CD4-positive, alpha-beta T cell treated with Interleukin-12 subunit alpha and Interleukin-12 subunit beta, for 1 hour (primary cell): ENCODE measurements around the gene LAMC1.
"Not testable (repeated sequence)": the region's sequence is repeated elsewhere in the genome, so short reads cannot be mapped to it uniquely, and the experiment has no call there.

Experiments
- DNase-seq: peaks from one replicate; pipeline ENCODE4 v3.0.0-alpha.2; 2020

The LAMC1 gene

DNA sequence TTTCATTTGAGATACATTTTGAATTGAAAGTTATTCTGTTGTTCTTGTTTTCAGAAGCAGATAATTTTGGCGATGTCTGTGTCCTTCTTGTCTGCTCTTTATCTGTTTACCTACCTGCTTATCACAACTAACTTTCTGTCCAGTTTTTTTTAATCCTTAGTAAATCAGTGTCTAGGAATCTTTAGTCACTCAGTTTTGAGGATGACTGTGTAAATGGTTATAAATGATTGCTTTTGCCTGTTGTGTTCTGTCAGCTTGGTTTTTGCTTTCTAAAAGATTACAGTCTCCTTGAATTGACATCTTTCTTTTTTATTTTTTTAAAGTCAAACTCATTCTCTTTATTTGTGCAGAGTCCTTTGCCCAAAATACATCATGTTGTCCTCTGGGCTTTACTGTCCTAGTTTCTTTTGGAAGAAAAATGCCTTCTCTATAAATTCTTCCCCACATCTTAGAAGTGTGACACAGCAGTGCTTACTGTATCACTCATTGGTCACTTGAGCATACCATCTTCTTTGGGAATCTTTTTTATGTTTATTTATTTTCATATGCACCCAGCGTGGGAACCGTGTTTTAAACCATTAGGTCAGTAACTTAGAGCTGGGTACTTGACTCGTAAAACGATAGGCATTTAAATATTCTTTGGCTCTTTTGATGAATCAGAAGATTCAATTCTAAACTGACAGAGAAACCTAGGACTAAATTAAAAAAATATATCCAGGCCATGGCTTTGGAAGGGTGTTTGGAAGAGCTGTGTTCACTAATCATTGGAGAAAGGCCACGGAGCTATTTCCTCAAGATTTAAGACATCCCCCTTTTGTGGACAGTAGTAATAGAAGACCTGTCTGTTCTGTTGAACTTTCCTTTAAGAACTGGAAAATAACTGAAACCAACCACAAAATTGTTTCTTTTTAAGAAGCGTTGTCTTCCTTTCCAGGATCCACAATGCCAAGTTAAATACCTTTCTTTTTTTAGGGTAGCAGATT, 20.9 kb downstream of the LAMC1 start:
- DNase-seq, result no peak

DNA sequence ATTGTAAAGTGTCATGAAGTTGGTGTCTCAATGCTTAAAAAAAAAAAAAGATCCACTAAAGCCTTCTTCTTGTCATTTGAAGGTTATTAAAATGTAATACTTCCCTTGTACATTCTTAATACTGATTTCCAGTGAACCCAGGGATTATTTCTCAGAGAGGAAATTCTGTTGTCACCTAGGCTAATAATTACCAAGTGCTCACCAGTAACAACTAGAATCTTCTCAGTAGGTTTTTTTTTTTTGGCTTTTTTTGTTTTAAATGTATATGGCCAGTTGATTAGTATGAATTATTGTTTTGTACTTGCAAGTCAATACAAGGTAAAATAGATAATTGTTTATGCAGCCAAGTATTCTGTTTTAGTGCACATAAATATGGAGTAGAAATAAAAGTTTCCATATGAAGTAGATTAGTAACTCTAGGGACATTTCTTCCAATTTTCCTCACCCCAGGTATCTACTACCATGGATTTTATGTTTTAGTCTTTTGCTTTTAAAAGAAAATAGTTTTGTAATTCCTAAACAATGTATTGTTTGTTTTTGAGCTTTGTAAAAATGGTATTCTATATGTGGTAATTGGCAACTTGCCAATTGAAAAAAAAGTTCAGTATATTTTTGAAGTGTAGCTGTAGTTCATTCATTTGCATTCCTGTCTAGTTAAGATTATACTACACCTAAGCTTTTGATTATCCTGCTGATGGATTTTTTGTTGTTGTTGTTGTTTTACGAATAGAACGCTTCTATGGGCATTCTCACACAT, 21.9 kb downstream of the LAMC1 start:
- no peak for DNase-seq

DNA sequence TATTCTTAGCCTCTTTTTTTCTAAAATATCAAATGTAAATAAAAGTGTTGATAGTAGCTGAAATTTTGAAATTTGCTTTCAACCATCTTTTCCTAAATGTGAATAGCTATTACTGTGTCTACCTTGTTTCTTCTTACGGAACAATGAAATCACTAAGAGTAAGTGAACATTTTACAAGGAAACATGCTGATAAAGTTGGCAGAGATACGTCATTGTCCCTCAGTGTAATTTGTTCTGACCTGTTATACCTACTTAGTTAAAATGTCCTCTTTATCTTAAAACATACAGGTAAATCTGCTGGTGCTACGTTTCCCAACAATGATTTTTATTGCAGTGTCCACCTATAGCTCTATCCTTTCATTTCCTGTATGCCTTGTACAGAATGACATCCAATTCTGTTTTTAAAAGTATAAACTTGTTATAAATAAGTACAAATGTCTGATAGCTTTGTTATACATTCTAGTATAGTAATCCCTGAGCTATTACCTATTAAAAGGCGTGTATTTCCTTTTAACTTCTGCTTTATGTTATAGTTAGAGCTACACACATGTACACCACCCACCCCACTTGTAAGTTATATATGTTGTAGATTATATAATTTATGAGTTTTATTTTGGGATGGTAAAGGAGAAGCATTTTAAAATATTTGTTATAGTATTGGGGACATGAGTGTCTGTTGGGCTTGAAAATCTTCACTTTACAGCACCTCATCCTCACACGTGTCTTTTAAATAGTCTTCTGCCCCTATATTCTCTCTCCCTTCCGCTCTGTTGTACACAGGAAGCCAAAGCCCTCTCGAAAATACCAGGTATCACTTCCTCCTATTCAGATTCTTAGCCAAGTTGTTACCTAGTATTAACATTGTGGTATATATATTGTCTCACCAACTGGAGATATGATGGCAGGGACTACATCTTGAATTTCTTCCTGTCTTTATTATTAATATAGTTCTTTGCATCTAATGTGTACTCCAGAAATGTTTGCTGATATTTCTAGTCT, 25.2 kb downstream of the LAMC1 start:
- DNase-seq, result no peak

DNA sequence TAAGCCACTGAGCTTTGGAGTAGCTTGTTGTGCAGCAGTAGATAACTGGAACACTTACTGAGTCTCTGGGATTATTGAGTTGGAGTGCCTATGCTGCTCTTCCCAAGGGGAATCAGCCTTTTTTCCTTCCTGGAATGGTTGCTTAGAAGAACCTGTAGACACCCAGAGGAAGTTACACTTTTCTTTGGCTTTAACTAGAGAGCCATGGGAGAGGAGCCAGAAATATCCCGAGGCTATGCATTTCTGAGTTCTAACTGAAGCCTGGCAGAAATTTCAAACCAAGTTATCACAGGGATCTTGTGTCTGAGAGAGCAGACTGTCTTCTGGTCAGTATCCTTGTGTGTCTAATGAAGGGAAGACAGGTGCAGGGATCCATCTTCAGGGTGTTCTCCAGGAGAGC, 28.3 kb downstream of the LAMC1 start:
- no peak for DNase-seq

DNA sequence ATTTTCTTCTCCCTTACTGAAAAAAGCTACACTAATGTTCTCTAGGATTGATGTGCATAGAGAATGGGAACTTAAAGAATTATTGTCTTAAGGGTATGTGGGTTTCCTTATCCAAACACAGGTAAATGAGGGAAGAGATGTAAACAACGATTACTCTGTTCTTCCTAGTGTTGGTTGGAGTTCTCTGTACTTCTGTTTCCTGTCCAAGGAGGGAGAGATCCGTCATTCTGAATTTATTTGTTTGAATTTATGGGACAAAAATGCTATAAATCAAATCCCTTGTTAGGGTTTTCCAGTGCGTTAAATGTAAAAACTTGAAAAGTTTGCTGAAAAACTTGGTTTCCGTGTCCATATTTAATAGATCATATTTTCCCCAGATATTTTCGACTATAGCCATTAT, 29.6 kb downstream of the LAMC1 start:
- no peak for DNase-seq

DNA sequence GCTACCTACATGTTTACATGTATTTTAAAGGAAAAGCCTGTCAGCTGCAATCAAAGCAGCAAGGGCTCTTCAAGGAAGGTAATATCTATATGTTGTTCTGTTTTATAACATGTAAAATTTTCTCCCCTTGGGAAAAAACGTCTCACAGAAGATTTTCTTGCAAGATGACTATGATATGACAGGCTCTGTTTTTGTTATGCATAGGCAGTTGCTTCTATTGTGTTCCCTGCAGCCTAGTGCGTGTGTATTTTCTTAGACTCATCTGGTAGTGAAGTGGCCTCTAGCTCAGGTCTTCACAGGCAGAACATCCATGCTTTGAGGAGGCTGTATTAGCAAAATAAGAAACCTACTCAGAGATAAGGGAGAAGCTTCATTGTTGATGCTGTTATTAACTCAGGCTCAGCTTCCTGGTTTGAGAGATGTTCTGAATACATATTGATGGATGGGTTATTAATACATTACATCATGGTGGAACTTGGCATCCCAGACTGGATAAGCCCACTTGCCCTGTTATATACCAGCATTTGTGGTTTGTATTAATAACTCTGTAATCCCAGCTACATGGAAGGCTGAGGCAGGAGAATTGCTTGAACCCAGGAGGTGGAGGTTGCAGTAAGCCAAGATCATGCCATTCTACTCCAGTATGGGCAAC, 35.8 kb downstream of the LAMC1 start:
- DNase-seq, result no peak

DNA sequence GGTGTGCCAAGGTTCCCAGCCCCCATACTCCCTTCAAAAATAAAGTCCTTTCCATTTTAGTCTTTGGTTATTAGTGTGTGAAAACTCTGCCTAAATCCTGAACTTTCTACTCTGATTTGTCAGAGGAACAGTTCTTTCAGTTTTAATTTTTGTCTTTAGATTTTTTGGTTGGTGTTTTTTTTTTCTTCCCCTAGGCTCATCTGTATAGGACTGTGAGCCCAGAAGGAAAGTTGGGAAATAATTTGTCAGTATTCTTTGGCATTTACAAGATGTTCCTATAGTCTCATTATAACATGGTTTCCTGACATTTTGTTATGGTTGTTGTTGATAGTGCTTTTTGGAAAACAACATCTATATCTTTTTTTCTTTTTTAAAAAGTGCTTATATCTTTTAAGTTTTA, 38.0 kb downstream of the LAMC1 start:
- DNase-seq, result no peak

DNA sequence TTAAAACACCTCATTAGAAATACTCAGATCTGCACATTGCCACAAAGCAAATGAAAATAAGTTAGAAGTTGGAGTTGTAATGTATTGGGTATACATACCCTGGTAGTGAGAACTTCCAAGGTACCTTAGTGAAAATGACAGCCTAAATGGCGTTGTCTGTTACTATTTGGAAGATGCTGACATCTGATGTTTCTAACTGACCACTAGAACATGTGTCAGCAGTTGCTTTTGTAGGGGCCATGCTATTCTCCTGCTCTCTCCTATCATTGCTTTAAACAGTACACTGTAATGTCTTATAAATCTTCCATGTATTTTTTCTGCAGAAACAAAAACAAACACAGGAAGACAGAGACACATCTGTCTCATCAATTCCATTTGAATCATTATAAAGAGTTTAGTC, 40.1 kb downstream of the LAMC1 start:
- no peak for DNase-seq

DNA sequence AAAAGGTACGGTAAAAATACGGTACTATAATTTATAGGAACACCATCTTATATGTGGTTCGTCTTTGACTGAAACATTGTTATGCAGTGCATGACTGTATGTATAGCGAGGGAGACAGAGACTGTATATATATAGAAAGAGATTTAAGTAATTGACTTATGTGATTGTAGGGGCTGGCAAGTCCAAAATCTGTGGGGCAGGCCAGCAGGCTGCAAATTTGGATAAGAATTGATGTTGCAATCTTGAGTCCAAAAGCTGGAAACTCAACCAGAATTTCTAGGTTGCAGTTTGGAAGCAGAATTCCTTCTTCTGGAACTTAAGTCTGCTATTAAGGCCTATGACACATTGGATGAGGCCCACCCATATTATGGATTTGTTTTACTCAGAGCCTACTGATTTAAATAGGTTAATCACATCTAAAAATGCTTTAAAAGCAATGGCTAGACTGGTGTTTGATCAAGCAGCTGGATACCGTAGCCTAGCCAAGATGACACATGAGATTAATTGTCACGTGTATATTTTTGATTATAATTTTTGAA, 42.0 kb downstream of the LAMC1 start:
- no peak for DNase-seq

DNA sequence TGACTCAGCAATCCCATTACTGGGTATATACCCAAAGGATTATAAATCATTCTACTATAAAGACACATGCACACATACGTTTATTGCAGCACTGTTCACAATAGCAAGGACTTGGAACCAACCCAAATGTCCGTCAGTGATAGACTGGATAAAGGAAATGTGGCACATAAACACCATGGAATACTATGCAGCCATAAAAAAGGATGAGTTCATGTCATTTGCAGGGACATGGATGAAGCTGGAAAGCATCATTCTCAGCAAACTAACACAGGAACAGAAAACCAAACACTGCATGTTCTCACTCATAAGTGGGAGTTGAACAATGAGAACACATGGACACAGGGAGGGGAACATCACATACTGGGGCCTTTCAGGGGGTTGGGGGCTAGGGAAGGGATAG, 43.2 kb downstream of the LAMC1 start:
- DNase-seq, result not testable (repeated sequence)

DNA sequence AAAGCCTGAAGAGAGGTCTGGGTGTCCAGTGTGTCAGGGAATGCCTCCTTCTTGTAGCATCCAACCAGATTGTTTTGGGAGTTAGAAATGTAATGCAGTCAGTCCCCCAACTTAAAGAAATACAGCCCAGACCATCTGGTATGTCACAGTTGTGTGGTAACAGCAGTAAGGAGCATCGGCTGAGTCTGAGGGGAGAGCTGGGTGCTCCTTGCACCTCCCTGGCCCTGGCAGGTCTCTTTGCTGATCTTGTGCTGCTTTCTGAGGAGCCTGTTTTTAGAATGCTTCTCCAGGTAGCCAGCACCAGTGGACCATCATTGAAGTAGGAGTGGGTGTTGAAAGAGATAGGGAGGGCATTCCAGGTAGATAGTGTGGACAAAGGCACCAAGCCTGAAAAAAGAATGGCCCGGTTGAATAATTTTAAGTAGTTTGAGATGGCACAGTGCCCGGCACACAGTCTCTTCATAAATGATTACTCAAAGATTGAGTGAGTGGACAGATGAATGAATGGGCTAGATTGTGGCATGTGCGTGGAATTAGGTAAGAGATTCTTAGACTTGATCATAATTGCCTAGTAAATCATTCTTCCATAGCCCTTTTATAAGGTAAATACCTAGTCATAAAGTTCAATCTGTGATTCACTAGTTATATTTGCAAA, 46.5 kb downstream of the LAMC1 start:
- DNase-seq, result no peak

DNA sequence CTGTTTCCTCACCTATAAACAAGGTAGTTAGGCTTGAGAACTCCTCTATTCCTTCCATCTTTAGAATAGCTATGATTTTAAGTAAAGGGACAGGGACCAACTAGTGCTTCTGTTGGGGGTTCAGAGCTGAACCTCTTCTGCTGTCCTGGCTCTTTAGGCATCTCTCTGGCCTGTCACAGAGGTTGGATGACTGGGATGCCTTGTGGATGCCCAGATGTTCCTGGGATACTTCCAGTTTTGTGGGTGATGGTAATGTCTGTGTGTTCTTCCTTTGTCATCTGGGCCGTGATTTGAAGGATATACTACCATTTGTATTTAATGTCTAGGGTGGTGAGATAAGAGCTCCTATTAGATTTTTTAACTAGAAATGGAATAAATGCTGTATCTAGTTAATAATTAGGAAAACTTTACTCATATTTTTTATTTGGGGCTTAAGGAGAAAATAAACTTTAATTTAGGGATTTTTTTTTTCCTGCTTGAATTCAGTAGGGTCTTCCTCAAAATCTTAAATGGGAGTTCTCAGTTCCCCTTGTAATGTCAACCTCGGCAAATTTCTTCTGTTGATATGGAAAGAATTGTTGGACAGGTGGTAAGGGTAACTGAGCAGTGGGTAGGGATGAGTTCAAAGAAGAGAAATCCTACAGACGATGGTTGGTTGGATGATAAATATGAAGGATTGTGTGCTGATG, 47.2 kb downstream of the LAMC1 start:
- DNase-seq, result no peak

DNA sequence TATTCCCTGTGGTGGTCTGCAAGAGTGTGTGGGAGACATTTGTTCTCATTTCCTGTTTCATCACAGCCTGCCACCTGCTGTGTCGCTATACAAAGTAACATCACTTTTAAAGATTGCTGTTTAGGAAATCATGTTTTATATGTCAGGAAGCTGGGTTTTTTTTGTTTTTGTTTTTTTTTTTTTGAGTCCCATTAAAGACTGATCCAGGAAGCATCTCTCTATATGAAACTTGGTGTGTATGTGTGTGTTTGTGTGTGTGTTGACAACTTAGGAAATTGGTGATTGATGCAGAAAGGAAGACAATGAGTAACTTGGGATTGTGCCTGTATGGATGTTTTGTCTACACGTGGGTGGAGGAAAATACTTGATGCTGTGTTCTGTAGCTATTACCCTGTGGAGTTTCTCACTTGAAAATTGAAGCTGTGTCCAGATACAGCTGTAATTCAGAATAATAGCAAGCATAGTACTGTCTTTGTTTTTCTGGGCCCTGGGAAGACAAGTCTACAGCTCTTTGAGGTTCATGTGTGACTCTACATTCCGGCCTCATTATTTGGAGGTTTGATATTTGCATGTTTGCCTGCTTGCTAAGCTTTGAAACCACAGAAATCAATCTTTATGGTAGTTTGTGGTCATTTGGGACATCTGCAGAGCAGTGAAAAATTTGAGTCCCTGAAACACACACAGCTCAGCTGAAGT, 47.9 kb downstream of the LAMC1 start:
- DNase-seq, result no peak

DNA sequence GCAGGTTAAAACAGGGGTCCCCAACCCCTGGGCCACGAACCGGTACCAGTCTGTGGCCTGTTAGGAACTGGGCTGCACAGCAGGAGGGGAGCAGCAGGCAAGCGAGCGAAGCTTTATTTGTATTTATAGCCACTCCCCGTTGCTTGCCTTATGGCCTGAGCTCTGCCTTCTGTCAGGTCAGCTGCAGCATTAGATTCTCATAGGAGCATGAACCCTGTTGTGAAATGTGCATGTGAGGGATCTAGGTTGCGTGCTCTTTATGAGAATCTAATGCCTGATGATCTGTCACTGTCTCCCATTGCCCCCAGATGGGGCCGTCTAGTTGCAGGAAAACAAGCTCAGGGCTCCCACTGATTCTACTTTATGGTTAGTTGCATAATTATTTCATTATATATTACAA, 49.4 kb downstream of the LAMC1 start:
- DNase-seq, result not testable (repeated sequence)

DNA sequence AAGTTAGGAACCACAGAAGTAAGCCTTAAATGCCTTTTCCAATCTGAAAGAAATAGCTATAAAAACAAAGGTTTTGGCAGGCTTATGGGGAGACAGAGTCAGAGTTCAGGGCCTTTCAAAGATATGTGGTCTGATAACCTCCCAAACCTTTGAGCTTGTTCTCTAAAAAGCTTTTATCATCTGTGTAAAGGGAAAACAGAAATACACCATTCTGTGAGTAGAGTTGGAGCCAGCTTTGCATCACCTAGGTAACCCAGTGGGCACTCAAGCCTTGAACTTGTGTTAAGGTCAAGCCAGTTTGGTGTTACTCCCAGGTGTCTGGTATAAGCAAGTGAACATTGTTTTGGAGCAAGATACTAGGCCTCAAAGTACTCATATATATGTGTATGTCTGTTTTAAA, 50.1 kb downstream of the LAMC1 start:
- DNase-seq, result no peak

DNA sequence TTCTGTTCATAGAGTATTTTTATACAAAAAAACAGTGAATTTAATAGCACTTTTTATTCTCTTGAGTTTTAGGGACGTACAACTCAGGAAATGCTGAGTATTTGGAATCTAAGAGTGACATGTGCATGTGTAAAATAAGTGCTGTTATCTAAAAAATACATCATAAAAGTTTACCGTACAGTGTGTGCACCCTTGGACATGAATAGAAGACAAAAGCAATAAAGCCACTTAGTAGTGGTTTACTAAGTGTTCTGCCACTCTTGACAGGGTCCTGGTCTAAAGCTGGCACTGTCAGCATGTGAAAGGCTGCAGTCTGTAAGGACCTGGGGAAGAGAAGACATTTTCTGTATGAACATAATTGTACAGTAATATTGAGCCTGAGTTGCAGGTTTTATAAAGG, 51.0 kb downstream of the LAMC1 start:
- no peak for DNase-seq

DNA sequence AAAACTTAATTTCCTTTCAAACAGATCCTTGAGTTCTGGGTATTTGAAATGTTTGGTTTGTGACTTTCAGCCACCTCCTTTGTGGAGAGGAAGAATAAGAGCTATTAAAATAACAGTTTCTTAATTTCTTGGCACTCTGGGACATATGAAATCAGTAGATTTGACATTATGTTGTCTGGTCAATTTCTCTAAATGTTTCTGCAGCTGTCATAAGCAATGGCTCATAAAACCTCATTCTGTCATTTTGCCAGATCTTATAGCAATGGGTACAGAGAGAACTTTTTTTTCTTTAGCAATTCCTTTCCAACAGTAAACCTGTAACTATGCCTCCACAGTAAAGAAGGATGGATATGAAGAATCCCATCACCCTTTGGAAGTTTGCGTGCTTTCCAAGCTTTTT, 52.6 kb downstream of the LAMC1 start:
- DNase-seq, result no peak

DNA sequence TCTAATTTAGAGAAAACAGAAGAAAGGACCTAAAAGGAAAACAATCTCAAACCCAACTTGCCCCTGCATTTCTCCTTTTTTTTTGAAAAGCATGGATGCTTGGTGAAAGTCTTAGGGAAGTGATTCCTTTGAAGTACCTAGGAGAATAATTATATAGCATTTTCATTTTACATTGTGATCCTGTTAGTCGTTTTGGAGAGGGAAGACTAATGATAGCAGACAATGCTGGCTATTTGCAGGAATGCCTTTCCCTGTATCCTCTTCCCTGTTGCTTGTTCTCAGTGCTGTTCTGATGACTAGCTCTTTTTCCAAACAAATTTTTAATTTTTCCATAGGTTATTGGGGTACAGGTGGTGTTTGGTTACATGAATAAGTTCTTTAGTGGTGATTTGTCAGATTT, 53.9 kb downstream of the LAMC1 start:
- DNase-seq, result no peak

DNA sequence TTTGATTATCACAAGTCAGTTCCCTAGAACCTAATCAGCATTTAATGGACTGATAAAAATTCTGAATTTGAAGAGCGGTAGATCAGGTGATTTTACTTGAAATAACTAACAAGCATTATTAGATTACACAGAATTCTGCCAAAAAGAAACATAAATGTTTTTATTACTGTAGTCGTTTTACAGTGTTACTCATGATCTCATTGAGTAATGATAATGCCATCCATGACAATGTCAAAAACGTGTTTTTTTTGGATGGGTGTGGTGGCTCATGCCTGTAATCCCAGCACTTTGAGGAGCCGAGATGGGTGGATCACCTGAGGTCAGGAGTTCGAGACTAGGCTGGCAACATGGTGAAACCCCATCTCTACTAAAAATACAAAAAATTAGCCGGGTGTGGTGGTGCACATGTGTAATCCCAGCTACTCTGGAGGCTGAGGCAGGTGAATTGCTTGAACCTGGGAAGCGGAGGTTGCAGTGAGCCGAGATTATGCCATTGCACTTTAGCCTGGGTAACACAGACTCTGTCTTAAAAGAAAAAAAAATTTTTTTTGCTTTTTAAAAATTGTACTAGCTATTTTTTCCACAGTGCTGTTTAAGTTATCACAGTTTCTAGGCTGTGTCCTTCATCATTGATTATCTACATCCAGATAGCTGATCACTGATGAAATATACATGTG, 56.6 kb downstream of the LAMC1 start:
- no peak for DNase-seq

DNA sequence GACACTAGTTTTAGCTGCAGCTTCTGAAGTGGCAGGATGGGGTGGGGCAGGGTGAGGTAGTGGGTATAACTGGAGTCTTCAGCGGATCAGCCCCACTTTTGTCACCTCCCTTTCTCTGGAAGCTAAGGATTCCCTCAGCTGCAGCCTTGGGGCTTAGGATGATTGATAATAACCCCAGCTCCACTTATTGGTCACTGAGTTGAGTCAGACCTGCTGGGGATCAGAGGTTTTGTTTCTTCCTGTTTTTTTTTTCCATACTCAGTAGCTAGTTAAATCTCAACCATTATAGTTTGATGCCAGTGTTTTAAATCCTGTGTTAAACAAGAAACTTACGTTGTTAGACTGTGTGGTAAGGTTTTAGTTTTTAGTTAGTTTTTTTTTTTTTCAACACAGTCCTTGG, 57.2 kb downstream of the LAMC1 start:
- no peak for DNase-seq
